MM.1S (cell line): ENCODE results near the gene ACAD9.

ENCODE experiments used
- CTCF ChIP-seq: fragments of 300-600 bp; sonication (generic); IDR thresholded peaks from 2 replicates; pipeline ENCODE4 v1.5.1; 2016; ENCODE audit warnings: antibody characterized with exemption, low read length, mixed read lengths
- EZH2 ChIP-seq: fragments of 300-600 bp; sonication (generic); optimal IDR thresholded peaks from 2 replicates; pipeline ENCODE3; 2017; ENCODE audit warnings: low read depth, mild to moderate bottlenecking, antibody characterized with exemption, low read length, mixed read lengths

GRCh38 chr3:128849911-128850455, 29.4 kb upstream of the ACAD9 start:
- TF ChIP-seq CTCF = no peak
- TF ChIP-seq EZH2 = no peak
